Spleen (tissue), 7 donors: ENCODE measurements around the gene TMEM147.

Experiments used
- CTCF ChIP-seq, 11 experiments: fragments of 200-600 bp in 7 of 11; fragments of 450-650 bp in 4 of 11; sonication (generic) in 4 of 11; IDR thresholded peaks in 8 of 11; conservative IDR thresholded peaks in 3 of 11; 1 replicate in 7 of 11; 2 replicates in 4 of 11; pipeline versions ENCODE4 v1.4.0 to v1.8.0; 2016 to 2021; ENCODE audit warnings: antibody characterized with exemption in 11 of 11, inconsistent platforms in 4 of 11, mild to moderate bottlenecking in 1 of 11
- POLR2A ChIP-seq, 3 donors: fragments of 450-650 bp; IDR thresholded peaks; one replicate each; pipeline ENCODE4 v1.5.1; 2017; ENCODE audit warnings: antibody characterized with exemption in 3 of 3, mild to moderate bottlenecking in 1 of 3
- POLR2AphosphoS5 ChIP-seq, 3 donors: sonication (generic); formaldehyde crosslinking; IDR thresholded peaks; one replicate each; pipeline ENCODE4 v1.5.1; 2017; ENCODE audit warnings: antibody characterized with exemption in 3 of 3
- donor health status: DM: no; HTN: no; CAD: no; lungs with moderate emphysema.
- donor health status: DM: no; HTN: no; CAD: no.
- donor health status: DM: no; HTN: no; CAD: no.

GRCh38 chr19:35552534-35553384 is 7.3 kb downstream of the TMEM147 start:
- TF ChIP-seq POLR2A (IDR thresholded peaks at IDR 0.05) (no peak), CTCF (IDR thresholded peaks at IDR 0.05 in 8 of 11, conservative IDR thresholded peaks at IDR 0.05 in 3 of 11) (no peak), POLR2AphosphoS5 (IDR thresholded peaks at IDR 0.05) (no peak)
